ENCODE results near the gene PIEZO2.
"Not testable (repeated sequence)": the region's sequence is repeated elsewhere in the genome, so short reads cannot be mapped to it uniquely, and the experiment has no call there.

PIEZO2 gene

DNA sequence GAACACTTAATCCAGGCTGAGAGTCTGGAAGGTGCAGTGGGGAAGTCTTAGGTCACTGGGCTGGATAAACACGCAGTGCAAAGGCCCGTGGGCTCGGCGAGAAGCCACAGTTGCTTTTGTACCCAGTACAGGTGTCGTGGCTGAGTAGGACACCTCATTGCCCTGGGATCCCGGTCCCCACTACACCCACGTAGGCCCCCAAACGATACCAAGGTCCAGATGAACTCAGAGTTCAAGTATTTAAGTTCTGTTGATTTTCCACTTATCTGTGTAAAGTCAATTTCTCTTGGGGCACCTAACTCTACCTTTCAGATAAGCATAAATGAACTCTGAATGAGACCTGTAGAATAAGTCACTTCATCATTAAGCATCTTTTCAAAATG, 302.0 kb downstream of the PIEZO2 start:
- no peak overlapping the region for H3K27ac ChIP-seq
- H3K9ac ChIP-seq = no peak overlapping the region
- no peak for TF ChIP-seq Cebpa-rat (IDR thresholded peaks at IDR 0.05)
- H3K36me3 ChIP-seq = no peaks in the 10 kb centered on the region
- H3K9me3 ChIP-seq = no peaks in the 10 kb centered on the region
- no peaks in the 10 kb centered on the region for H4K20me1 ChIP-seq
- H3K4me3 ChIP-seq = no peak overlapping the region
- H3K4me2 ChIP-seq = no peak overlapping the region
- no peaks in the 10 kb centered on the region for H3K27me3 ChIP-seq
- no peaks in the 10 kb centered on the region for H3K4me1 ChIP-seq

GRCh38 chr18:10846657-10847407, 302.5 kb downstream of the PIEZO2 start:
- Histone ChIP-seq H3K27ac (no peak overlapping the region), H3K4me3 (no peak overlapping the region), H3K27me3 (no peaks in the 10 kb centered on the region), H3K4me2 (no peak overlapping the region), H4K20me1 (no peaks in the 10 kb centered on the region), H3K9me3 (no peaks in the 10 kb centered on the region), H3K9ac (no peak overlapping the region), H3K36me3 (no peaks in the 10 kb centered on the region), H3K4me1 (no peaks in the 10 kb centered on the region)
- no peak for TF ChIP-seq Cebpa-rat (IDR thresholded peaks at IDR 0.05)

- H3K27me3 ChIP-seq, H3K4me3 ChIP-seq, H4K20me1 ChIP-seq, H3K4me2 ChIP-seq, H3K9ac ChIP-seq, H3K36me3 ChIP-seq, H3K4me1 ChIP-seq, H3K9me3 ChIP-seq, H3K27ac ChIP-seq: not testable (repeated sequence)
Measured at GRCh38 chr18:10846035-10846434, 303.3 kb downstream of the PIEZO2 start.

DNA sequence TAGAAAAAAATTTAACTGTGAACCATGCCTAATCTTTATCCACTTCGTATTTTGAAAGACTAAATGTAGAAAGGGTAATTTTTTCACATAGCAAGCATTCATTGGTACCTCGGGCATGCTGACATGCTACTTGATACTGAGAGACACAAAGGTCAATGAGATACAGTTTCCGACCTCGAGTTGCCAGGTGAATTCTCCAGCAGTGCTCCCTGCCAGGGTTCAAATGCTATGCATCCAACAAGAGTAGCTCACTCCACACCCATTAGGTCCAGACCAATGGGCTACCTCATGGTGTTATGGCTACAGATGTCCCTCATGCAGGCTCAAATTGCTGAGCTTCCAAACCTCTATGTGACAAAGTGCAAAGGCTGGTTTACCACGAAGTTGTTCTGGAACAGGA, 305.8 kb downstream of the PIEZO2 start:
- Histone ChIP-seq H3K4me1 (no peaks in the 10 kb centered on the region), H3K9me3 (no peaks in the 10 kb centered on the region), H3K4me3 (no peak overlapping the region), H4K20me1 (no peaks in the 10 kb centered on the region), H3K27ac (no peak overlapping the region), H3K27me3 (no peaks in the 10 kb centered on the region), H3K4me2 (no peak overlapping the region), H3K36me3 (no peaks in the 10 kb centered on the region), H3K9ac (no peak overlapping the region)
- no peak for TF ChIP-seq Cebpa-rat (IDR thresholded peaks at IDR 0.05)

DNA sequence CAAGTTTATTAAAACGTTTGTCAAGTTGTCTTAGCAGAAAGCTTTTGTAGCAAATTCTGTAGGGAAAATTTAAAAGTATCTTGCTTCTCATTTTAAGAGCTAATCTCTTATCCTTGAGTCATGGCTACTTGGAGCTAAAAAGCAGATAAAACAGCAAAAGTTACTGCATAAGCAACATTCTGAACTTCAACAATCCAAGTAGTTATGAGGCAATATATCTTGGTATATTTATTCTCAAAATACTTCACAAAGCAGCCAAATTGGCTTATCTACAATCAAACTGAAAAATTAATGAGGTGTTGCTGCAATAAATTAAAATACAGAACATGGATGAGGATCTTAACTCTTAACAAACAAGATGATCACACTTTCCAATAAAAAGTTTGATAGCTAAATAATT, 306.5 kb downstream of the PIEZO2 start:
- no peaks in the 10 kb centered on the region for H3K4me1 ChIP-seq
- H4K20me1 ChIP-seq = no peaks in the 10 kb centered on the region
- no peak overlapping the region for H3K4me2 ChIP-seq
- no peak overlapping the region for H3K4me3 ChIP-seq
- H3K27me3 ChIP-seq = no peaks in the 10 kb centered on the region
- no peaks in the 10 kb centered on the region for H3K36me3 ChIP-seq
- no peaks in the 10 kb centered on the region for H3K9me3 ChIP-seq
- H3K9ac ChIP-seq = no peak overlapping the region
- H3K27ac ChIP-seq = no peak overlapping the region
- TF ChIP-seq Cebpa-rat (IDR thresholded peaks at IDR 0.05) = no peak

- Histone ChIP-seq H3K27ac (no peak overlapping the region), H3K36me3 (no peaks in the 10 kb centered on the region), H3K4me1 (no peaks in the 10 kb centered on the region), H3K9ac (no peak overlapping the region), H3K27me3 (no peaks in the 10 kb centered on the region), H3K9me3 (no peaks in the 10 kb centered on the region), H4K20me1 (no peaks in the 10 kb centered on the region), H3K4me3 (no peak overlapping the region), H3K4me2 (no peak overlapping the region)
- TF ChIP-seq Cebpa-rat (IDR thresholded peaks at IDR 0.05) = no peak
Measured at GRCh38 chr18:10842371-10842770, 307.0 kb downstream of the PIEZO2 start.

DNA sequence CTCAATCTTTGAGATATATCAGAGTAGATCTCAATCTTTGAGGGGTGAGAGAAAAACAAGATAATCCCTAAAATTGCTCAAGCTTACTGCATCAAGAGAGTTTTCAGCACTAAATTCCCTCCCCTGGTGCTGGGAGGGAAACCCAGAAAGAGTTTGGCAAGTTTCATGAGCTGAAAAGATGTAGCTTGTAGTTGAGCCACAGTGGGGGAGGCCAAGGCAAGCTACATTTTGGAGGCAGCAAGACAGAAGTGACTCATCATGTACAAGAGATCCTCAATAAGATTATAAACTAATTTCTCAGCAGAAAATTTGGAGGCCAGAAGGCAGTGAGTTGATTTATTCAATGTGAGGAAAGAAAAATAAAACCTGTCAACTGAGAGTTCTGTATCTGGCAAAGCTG, 308.2 kb downstream of the PIEZO2 start:
- H3K4me1 ChIP-seq = no peaks in the 10 kb centered on the region
- no peak overlapping the region for H3K9ac ChIP-seq
- H3K36me3 ChIP-seq = no peaks in the 10 kb centered on the region
- no peak overlapping the region for H3K27ac ChIP-seq
- H4K20me1 ChIP-seq = no peaks in the 10 kb centered on the region
- H3K9me3 ChIP-seq = no peaks in the 10 kb centered on the region
- TF ChIP-seq Cebpa-rat (IDR thresholded peaks at IDR 0.05) = no peak
- H3K4me3 ChIP-seq = no peak overlapping the region
- H3K27me3 ChIP-seq = no peaks in the 10 kb centered on the region
- H3K4me2 ChIP-seq = no peak overlapping the region

GRCh38 chr18:10840743-10841142, 308.6 kb downstream of the PIEZO2 start:
- Histone ChIP-seq H3K4me2 (no peak overlapping the region), H3K36me3 (no peaks in the 10 kb centered on the region), H3K9ac (no peak overlapping the region), H3K27ac (no peak overlapping the region), H4K20me1 (no peaks in the 10 kb centered on the region), H3K4me1 (no peaks in the 10 kb centered on the region), H3K27me3 (no peaks in the 10 kb centered on the region), H3K9me3 (no peaks in the 10 kb centered on the region), H3K4me3 (no peak overlapping the region)
- TF ChIP-seq Cebpa-rat (IDR thresholded peaks at IDR 0.05) = no peak

DNA sequence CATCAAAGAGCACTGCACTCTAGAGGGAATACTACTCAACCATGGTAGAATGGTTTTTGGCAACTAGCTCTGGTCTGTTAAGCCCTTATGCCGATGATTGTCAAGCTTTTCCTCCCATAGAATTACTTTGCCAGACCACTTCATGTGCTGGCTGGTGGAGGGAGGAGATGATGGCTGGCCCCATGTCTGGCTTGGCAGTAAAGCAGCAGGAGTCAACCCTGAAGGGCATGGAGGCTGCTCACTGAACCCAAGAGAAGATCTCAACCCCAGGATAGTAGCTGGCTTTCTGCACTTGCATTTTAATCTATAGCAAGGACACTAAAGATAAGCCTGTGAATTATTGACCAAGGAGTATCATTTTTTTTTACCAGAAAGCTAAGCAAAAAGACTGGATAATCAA, 309.9 kb downstream of the PIEZO2 start:
- Histone ChIP-seq H3K9me3 (no peaks in the 10 kb centered on the region), H3K4me1 (no peaks in the 10 kb centered on the region), H4K20me1 (no peaks in the 10 kb centered on the region), H3K9ac (no peak overlapping the region), H3K36me3 (no peaks in the 10 kb centered on the region), H3K4me2 (no peak overlapping the region), H3K27me3 (no peaks in the 10 kb centered on the region), H3K27ac (no peak overlapping the region), H3K4me3 (no peak overlapping the region)
- TF ChIP-seq Cebpa-rat (IDR thresholded peaks at IDR 0.05) = no peak

DNA sequence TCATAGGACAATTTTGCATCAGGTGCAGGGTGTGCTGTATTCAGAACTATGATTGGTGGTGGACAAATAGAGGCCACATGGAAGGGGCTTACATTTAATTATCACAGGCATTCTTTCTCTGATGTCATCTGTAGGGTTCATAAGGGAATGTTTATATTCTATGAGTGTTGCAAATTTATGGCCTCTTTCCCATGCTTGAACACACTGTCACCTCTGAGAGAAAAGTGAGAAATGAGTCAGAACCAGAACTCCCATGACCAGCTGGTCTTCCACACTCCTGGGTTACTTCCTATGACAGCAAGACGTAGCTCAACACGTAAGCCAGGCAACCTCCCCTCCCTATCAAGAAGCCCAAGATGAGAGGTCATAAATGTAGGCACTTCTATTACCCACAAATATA, 310.8 kb downstream of the PIEZO2 start:
- H3K27ac ChIP-seq = no peak overlapping the region
- no peaks in the 10 kb centered on the region for H3K9me3 ChIP-seq
- H3K27me3 ChIP-seq = no peaks in the 10 kb centered on the region
- no peak overlapping the region for H3K4me2 ChIP-seq
- no peak overlapping the region for H3K9ac ChIP-seq
- H3K36me3 ChIP-seq = no peaks in the 10 kb centered on the region
- H3K4me3 ChIP-seq = no peak overlapping the region
- no peaks in the 10 kb centered on the region for H3K4me1 ChIP-seq
- no peaks in the 10 kb centered on the region for H4K20me1 ChIP-seq
- no peak for TF ChIP-seq Cebpa-rat (IDR thresholded peaks at IDR 0.05)
